ENCODE data around the gene HOXC13.

The HOXC13 gene

GRCh38 chr12:53993162-53994008 is 54.8 kb downstream of the HOXC13 start:
- H3K4me3 ChIP-seq (replicated peaks in 1 of 2; ENCODE audit: low read depth in 2 of 2, low read length in 2 of 2), result no peak overlapping the region
- no peak for DNase-seq (ENCODE audit: low read depth in 2 of 2)
- TF ChIP-seq CTCF (IDR thresholded peaks at IDR 0.05; ENCODE audit: low read depth, low read length), result no peak

GRCh38 chr12:53994009-53994263 is 55.3 kb downstream of the HOXC13 start:
- no peak for DNase-seq (ENCODE audit: low read depth in 2 of 2)
- H3K4me3 ChIP-seq (replicated peaks in 1 of 2; ENCODE audit: low read depth in 2 of 2, low read length in 2 of 2), result no peak overlapping the region
- no peak for TF ChIP-seq CTCF (IDR thresholded peaks at IDR 0.05; ENCODE audit: low read depth, low read length)

GRCh38 chr12:53994264-53995001 is 55.8 kb downstream of the HOXC13 start:
- H3K4me3 ChIP-seq (replicated peaks in 1 of 2; ENCODE audit: low read depth in 2 of 2, low read length in 2 of 2), result no peak overlapping the region
- TF ChIP-seq CTCF (IDR thresholded peaks at IDR 0.05; ENCODE audit: low read depth, low read length), result no peak
- DNase-seq (ENCODE audit: low read depth in 2 of 2), result no peak

- H3K4me3 ChIP-seq (replicated peaks in 1 of 2; ENCODE audit: low read depth in 2 of 2, low read length in 2 of 2), result no peak overlapping the region
- no peak for DNase-seq (ENCODE audit: low read depth in 2 of 2)
- TF ChIP-seq CTCF (IDR thresholded peaks at IDR 0.05; ENCODE audit: low read depth, low read length), result no peak
These were observed 56.4 kb downstream of the HOXC13 start for GRCh38 chr12:53995002-53995377.

GRCh38 chr12:53995378-53996239 is 57.0 kb downstream of the HOXC13 start:
- H3K4me3 ChIP-seq (replicated peaks in 1 of 2; ENCODE audit: low read depth in 2 of 2, low read length in 2 of 2), result peak overlapping the region; percentile 26 to 33
- no peak for DNase-seq (ENCODE audit: low read depth in 2 of 2)
- TF ChIP-seq CTCF (IDR thresholded peaks at IDR 0.05; ENCODE audit: low read depth, low read length), result peak; percentile 3
